SU-DHL-6 (cell line): ENCODE measurements around the gene ERC1.

Experiments used
- CTCF ChIP-seq: fragments of 200-600 bp; sonication (generic); IDR thresholded peaks from one replicate; pipeline ENCODE4 v1.5.1; 2017; ENCODE audit warnings: antibody characterized with exemption, mild to moderate bottlenecking, low read length, moderate library complexity; ENCODE audit not compliant: insufficient read depth, poor library complexity, severe bottlenecking
- EZH2phosphoT487 ChIP-seq: fragments of 200-600 bp; sonication (generic), shearing (Covaris generic); conservative IDR thresholded peaks from 2 replicates; pipeline ENCODE4 v1.6.1; 2018; ENCODE audit warnings: mild to moderate bottlenecking, antibody characterized with exemption, low read length, moderate library complexity, mixed read lengths

GRCh38 chr12:1044696-1045095 lies 53.7 kb downstream of the ERC1 start:
- TF ChIP-seq CTCF (no peak), EZH2phosphoT487 (no peak)
